ENCODE results near the gene SLC29A3.

GRCh38 chr10:71290806-71291527 is 28.1 kb upstream of the SLC29A3 start:
- TF ChIP-seq, protein P1, sequence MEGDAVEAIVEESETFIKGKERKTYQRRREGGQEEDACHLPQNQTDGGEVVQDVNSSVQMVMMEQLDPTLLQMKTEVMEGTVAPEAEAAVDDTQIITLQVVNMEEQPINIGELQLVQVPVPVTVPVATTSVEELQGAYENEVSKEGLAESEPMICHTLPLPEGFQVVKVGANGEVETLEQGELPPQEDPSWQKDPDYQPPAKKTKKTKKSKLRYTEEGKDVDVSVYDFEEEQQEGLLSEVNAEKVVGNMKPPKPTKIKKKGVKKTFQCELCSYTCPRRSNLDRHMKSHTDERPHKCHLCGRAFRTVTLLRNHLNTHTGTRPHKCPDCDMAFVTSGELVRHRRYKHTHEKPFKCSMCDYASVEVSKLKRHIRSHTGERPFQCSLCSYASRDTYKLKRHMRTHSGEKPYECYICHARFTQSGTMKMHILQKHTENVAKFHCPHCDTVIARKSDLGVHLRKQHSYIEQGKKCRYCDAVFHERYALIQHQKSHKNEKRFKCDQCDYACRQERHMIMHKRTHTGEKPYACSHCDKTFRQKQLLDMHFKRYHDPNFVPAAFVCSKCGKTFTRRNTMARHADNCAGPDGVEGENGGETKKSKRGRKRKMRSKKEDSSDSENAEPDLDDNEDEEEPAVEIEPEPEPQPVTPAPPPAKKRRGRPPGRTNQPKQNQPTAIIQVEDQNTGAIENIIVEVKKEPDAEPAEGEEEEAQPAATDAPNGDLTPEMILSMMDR (IDR thresholded peaks at IDR 0.05), result no peak
- no peak for TF ChIP-seq POLR2A (IDR thresholded peaks at IDR 0.05)
